Measurements from ENCODE around the gene DAB2.

DNA sequence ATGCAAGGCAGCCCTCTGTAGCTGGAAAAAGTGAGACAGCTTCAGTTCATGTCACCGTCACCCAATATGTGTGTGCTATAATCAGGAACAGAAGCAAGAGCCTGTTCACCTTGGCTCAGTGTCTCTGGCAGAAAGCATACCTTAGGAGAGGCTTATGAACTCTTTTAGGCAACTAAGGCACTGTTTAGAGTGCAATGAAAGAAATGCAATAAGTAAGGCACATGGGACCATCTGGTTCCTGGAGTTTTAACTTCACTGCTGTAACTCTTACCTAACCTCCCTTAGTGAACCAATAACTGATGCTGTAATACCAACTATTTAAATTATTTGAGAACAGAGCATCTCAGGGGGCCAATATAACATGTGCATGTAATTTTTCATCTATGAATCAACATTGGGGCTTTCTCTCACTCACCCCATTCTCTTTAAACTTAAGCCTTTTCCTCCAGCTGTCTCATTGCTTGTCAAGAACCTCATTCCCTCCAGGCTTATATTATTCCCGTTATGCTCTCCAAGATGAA is 92.9 kb downstream of the DAB2 start:
- TF ChIP-seq, protein P1, sequence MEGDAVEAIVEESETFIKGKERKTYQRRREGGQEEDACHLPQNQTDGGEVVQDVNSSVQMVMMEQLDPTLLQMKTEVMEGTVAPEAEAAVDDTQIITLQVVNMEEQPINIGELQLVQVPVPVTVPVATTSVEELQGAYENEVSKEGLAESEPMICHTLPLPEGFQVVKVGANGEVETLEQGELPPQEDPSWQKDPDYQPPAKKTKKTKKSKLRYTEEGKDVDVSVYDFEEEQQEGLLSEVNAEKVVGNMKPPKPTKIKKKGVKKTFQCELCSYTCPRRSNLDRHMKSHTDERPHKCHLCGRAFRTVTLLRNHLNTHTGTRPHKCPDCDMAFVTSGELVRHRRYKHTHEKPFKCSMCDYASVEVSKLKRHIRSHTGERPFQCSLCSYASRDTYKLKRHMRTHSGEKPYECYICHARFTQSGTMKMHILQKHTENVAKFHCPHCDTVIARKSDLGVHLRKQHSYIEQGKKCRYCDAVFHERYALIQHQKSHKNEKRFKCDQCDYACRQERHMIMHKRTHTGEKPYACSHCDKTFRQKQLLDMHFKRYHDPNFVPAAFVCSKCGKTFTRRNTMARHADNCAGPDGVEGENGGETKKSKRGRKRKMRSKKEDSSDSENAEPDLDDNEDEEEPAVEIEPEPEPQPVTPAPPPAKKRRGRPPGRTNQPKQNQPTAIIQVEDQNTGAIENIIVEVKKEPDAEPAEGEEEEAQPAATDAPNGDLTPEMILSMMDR (IDR thresholded peaks at IDR 0.05), result no peak
- TF ChIP-seq POLR2A (IDR thresholded peaks at IDR 0.05), result no peak
